ENCODE data around the gene TMED4. TPM values are rescaled to one million over a fixed set of nuclear protein-coding genes. Genes with fewer than 3 reads are reported as not detected.

The TMED4 gene
- total and polyA plus RNA-seq, 2 donors (not counting 1 experiment from before 2014, with no cell fraction given), result 84.1 to 102 TPM

GRCh38 chr7:44587843-44588711, 6.0 kb upstream of the TMED4 start:
- CTCF ChIA-PET, result interaction anchor here (0.6 to 5.3 kb wide), 15 partner anchors 51 to 548 kb away, joined by 3 to 42 read pairs (median 5); partner anchors contain the start of gene H2AZ2
- POLR2A ChIA-PET, result interaction anchor here (0.6 to 2.3 kb wide), 5 partner anchors 232 to 548 kb away, joined by 3 to 10 read pairs (median 5); partner anchors contain the start of gene H2AZ2
- Mint-ChIP-seq H3K9me3 (ENCODE audit: insufficient read depth) (no peaks in the 10 kb centered on the region), H3K4me3 (no peak overlapping the region), H3K4me1 (peaks cover 5% of the 10 kb centered on the region), H3K27ac (no peak overlapping the region), H3K27me3 (peaks cover 1% of the 10 kb centered on the region)
- peaks cover 1 to 3% of the 10 kb centered on the region in 2 donors for H3K4me1 ChIP-seq (ENCODE audit: control insufficient read depth in 2 of 2, insufficient read depth in 2 of 2, low read length in 2 of 2)
- DNase-seq, result peak; percentile 78
- H3K4me2 ChIP-seq (replicated peaks; ENCODE audit: low read depth, low read length, poor library complexity, severe bottlenecking), result no peak overlapping the region
- H3K9ac ChIP-seq (ENCODE audit: low read length), result no peak overlapping the region
- TF ChIP-seq CTCF (IDR thresholded peaks at IDR 0.05) (peak; percentile 86), EZH2 (IDR thresholded peaks at IDR 0.05; ENCODE audit: borderline replicate concordance, insufficient read depth, low read depth, low read length, poor library complexity, severe bottlenecking) (no peak)
- H3K4me3 ChIP-seq (ENCODE audit: control extremely low read depth in 1 of 5, extremely low read depth in 1 of 5, insufficient read depth in 1 of 5, low read depth in 2 of 5, low read length in 4 of 5), result no peak overlapping the region
- no peaks in the 10 kb centered on the region for H3K36me3 ChIP-seq (replicated peaks in 1 of 2; ENCODE audit: control extremely low read depth in 1 of 2, control insufficient read depth in 1 of 2, extremely low read depth in 1 of 2, insufficient read depth in 2 of 2, low read length in 1 of 2)
- peak; percentile 83 for ATAC-seq (ENCODE audit: low read depth)
- H2AFZ ChIP-seq (ENCODE audit: insufficient read depth, low read depth, low read length, poor library complexity, severe bottlenecking), result no peak overlapping the region
- H3K9me3 ChIP-seq (ENCODE audit: control extremely low read depth in 1 of 3, control insufficient read depth in 2 of 3, insufficient read depth in 1 of 3, low read length in 2 of 3), result no peaks in the 10 kb centered on the region
- WGBS (ENCODE audit: insufficient coverage), result 20% methylated on average over 1 of the region's 6 CpGs
- peaks cover under 1% of the 10 kb centered on the region for H3K79me2 ChIP-seq (ENCODE audit: control insufficient read depth, insufficient read depth, low read length)
- H3K27me3 ChIP-seq (replicated peaks in 1 of 4; ENCODE audit: control extremely low read depth in 1 of 4, control insufficient read depth in 3 of 4, insufficient read depth in 4 of 4, low read length in 3 of 4), result peaks cover 0 to 2% (median 0%) of the 10 kb centered on the region in 4 experiments
- H4K20me1 ChIP-seq (ENCODE audit: control insufficient read depth, insufficient read depth, low read length, poor library complexity, severe bottlenecking), result no peaks in the 10 kb centered on the region
- intact Hi-C loops (cut with micrococcal nuclease), result loop anchor here (1.0 to 2.0 kb wide), 4 partner anchors 163 to 334 kb away; no protein-coding TSS in a partner anchor
- no peak overlapping the region for H3K27ac ChIP-seq (ENCODE audit: low read length in 2 of 2)

Data from B cell (primary cell).